DMS114 treated with DMSO at 0.1 percent for 48 hours (cell line): ENCODE data around the gene DHRS1.

Experiments used
- DNase-seq: peaks from one replicate; lab custom pipeline; 2025; ENCODE audit not compliant: unreplicated experiment; lab: John Stamatoyannopoulos, UW

The DHRS1 gene

DNA sequence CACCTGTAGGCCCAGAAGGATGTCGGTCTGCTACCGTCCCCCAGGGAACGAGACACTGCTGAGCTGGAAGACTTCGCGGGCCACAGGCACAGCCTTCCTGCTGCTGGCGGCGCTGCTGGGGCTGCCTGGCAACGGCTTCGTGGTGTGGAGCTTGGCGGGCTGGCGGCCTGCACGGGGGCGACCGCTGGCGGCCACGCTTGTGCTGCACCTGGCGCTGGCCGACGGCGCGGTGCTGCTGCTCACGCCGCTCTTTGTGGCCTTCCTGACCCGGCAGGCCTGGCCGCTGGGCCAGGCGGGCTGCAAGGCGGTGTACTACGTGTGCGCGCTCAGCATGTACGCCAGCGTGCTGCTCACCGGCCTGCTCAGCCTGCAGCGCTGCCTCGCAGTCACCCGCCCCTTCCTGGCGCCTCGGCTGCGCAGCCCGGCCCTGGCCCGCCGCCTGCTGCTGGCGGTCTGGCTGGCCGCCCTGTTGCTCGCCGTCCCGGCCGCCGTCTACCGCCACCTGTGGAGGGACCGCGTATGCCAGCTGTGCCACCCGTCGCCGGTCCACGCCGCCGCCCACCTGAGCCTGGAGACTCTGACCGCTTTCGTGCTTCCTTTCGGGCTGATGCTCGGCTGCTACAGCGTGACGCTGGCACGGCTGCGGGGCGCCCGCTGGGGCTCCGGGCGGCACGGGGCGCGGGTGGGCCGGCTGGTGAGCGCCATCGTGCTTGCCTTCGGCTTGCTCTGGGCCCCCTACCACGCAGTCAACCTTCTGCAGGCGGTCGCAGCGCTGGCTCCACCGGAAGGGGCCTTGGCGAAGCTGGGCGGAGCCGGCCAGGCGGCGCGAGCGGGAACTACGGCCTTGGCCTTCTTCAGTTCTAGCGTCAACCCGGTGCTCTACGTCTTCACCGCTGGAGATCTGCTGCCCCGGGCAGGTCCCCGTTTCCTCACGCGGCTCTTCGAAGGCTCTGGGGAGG lies 11.3 kb upstream of the DHRS1 start, which contains the start of gene LTB4R:
LTB4R (plus strand) TSS at position 857 of the 959 bp plus-strand sequence. CDS start 4,150 bp downstream, outside the sequence.
- DNase-seq: no peak

DNA sequence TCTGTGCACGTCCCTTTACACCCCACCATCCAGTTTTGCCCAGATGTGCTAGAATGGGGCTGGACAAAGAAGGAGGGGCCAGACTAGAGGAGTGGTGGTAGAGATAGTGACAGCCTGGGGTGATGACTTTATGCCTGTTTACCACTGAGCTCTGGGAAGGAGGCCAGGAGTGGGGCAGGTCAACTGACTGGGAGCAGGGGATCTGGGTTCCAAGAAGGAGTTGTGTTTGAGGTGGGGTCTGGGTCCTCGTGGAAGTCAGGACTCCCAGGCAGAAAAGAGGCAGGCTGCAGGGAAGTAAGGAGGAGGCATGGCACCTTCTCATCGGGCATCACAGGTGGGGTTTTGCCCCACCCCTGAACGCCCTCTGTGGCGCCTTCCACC lies 10.7 kb upstream of the DHRS1 start:
- DNase-seq: no peak

DNA sequence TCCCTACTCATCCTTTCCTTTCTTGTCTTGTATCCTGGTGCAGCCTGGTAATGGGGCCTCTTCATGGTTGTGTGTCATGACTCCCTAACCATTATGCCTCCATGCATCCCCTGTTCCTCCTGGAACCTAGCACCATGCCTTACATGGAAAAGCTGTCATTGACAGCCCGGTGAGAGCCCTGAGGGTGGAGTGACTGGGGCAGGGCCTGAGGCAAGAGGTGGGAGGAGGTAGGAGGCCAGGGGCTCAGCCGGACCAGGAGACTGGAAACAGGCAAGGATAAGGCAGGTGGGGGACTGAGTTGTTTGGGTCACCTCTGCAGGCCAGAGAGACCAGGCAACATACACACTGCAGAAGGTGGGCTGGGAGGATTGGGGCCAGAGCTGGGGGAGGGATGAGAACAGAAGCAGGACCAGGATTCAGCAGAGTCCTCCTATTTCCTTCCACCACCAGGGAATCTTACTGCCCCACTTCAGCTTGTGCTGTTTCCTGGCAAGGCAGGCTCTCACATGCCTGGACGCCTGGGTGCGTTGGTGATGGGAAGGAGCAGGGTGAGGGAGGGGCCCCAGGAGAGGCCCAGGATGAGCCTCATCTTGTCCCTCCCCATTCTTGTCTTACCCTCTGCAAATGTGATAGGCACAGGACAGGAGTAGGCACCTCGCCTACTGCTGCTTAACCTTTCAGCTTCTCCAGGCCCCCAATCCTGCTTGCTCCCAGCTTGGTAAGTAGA lies 10.1 kb upstream of the DHRS1 start, which contains the start of gene LTB4R2:
LTB4R2 (plus strand) TSS at position 603 of the 727 bp plus-strand sequence. CDS start 525 bp downstream, outside the sequence.
- no peak for DNase-seq

DNA sequence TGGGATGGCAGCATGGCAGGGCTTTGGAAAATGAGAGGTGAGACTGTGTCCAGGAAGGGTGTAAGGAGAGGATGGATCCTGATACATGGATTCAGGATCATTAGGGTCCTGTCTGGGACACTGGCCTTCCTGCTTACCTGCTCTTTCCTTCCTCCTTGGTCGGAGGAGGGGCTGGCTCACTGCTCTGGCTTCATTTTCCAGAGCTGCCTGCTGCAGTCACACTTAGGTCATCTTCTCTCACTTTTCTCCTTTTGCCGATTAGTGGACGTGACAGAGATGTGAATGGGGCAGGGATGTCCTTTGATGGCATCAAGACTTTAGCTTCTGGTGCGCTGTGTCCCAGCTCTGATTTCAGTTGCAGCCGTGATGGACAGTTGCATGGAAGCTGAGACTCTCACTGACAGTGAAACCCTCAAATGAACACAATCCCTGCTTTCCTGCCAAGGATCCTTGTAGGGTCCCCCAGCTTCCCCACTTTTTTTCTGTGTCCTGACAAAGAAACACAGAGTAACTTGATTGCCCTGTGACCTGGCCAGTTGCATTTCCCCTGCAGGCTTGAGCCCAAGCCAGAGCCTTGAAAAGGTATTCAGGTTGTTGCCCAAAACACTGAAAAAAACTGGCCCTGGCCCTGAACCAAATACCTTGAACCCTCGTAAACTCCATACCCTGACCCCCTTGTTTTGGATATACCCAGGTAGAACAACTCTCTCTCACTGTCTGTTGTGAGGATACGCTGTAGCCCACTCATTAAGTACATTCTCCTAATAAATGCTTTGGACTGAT lies 9.0 kb upstream of the DHRS1 start:
- no peak for DNase-seq

DNA sequence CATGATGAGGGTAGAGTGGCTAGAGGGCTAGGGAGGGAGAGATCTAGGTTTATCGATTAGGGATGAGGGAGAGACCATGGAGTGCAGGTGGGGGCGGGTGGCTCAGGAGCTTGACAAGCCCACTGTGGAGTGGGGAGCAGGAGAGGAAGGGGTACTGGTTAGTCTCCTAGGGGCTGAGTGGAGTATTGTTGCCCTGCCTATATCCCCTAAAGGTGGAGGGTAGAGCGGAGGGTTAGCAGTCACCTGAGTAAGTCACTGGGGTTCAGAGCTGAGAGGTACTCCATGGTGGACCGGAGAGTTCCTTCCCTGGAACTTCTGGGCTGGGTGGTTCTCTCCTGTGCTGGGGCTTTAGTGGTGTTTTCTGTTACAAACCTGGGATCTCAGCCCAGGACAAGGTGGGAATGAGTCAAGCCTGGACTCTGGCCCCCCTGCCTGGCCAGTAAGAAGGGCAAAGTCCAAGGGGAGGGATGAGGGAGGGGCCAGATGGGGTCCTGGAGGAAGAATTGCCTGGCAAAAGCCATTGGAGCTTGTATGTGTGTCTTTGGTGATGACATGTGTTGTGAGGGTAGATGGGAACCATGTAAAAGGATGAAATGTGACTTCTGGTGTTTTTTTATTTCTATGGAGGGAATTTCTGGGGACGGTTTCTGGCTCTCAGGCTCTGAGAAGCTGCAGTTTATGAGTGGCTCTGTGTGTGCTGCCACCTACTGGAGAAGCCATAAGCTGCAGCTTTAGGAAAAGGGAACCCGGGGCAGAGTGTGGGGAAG lies 8.2 kb upstream of the DHRS1 start, which contains the start of gene CIDEB:
CIDEB (minus strand) TSS at position 403 of the 767 bp plus-strand sequence; CDS start at position 284, 119 bp downstream.
- DNase-seq: peak; percentile 27

DNA sequence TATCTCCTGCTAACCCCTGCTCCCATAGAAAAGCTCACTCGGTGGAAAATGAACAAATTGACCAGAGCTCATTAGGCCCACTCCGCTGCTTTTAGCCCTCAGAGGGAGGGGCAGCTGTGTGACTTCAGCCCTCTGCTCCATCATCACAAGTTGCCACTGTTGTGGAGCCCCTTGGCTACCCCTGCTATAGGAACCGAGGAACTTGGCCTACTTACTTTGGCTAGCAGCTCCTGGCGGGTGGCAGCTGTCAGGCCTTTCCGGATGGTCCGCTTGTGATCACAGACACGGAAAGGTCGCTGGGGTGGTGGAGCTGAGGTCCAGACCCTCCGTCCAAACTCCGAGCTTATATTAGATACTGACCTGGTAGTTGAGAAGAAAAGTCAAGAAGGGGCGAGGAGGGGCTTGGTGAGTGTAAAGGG lies 7.6 kb upstream of the DHRS1 start:
- no peak for DNase-seq

DNA sequence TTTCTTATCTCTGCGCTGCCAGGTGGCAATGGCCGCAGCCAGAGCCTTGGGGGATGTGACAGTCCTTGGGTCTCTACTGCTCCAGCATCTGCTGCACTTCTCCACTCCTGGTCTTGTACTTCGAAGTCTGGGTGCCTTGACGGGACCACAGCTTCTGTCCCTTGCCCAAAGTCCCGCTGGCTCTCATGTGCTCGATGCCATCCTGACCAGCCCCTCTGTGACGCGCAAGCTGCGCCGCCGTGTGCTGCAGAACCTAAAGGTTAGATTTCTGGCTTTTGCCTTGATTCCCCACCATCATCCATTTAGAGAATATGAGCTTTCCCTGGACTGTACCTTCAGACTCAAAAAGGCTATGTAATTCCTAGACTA lies 4.4 kb upstream of the DHRS1 start:
- no peak for DNase-seq

DNA sequence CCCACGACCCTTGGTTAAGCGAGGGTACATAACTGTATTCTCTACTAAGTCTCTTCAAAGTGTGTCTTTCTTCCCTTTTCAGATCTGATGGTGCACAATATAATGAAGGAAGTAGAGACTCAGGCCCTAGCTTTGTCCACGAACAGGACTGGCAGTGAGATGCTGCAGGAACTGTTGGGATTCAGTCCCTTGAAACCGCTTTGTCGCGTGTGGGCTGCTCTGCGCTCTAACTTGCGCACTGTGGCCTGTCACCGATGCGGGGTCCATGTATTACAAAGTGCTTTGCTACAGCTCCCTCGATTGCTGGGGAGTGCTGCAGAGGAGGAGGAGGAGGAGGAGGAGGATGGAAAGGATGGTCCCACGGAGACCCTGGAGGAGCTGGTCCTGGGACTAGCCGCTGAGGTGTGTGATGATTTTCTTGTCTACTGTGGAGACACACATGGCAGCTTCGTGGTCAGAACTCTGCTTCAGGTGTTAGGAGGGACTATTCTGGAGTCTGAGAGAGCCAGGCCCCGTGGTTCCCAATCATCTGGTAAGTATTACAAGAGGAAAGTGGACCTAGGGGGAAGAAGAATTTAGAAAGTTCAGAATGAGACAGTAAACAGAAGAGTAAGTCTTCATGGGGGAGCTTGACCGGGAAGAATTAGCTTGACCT lies 873 bp upstream of the DHRS1 start:
- no peak for DNase-seq

DNA sequence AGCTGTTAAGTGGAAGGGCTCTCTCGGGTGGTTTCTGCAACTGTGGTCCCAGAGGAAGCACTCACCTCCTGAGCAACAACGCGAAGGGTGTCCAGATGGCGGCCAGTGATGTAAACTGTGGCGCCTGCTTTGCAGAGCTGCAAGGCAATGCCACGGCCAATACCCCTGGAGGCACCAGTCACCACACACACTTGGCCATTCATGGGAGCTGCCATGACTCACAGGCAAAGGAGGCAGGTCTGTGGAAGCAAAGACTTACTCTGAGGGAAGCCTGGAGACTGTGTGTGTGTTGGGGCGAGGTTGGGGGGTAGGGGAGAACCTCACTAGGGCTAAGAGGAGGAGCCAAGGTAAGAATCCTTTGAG lies 707 bp downstream of the DHRS1 start:
- no peak for DNase-seq

DNA sequence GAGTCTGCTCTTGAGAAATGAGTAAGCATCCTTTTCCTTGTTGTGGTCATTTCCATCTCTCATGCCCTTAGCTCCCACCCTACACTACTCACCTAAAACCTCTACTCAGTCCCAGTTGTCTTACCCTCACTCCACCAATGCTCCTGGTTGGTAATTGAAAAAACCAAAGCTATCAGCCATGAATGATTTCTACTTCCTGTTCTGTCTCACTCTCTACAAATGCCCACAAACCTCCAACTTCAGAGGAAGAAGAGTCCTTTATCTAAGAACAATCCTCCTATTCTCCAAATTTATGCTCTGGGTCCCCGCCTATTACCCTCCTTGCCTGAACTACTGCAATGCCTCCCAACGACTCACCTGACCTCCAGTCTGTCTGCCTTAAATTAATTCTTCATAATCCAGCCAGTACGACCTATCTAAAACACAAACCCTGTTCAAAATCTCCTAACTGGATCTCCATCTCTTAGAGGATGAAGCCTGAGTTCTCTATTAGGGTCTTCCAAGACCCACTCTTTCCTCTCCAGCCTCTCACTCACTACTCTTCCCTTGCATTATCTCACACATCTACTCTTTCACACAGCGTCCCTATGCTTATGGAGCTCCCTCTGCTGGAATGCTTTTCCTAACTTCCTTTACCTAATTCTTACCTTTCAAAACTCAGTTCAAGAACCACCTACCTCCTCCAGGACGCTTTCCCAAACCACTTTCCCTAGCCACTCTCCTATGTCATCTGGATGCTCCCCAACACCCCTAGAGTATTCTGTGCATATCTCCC lies 2.2 kb downstream of the DHRS1 start:
- DNase-seq: peak; percentile 49

DNA sequence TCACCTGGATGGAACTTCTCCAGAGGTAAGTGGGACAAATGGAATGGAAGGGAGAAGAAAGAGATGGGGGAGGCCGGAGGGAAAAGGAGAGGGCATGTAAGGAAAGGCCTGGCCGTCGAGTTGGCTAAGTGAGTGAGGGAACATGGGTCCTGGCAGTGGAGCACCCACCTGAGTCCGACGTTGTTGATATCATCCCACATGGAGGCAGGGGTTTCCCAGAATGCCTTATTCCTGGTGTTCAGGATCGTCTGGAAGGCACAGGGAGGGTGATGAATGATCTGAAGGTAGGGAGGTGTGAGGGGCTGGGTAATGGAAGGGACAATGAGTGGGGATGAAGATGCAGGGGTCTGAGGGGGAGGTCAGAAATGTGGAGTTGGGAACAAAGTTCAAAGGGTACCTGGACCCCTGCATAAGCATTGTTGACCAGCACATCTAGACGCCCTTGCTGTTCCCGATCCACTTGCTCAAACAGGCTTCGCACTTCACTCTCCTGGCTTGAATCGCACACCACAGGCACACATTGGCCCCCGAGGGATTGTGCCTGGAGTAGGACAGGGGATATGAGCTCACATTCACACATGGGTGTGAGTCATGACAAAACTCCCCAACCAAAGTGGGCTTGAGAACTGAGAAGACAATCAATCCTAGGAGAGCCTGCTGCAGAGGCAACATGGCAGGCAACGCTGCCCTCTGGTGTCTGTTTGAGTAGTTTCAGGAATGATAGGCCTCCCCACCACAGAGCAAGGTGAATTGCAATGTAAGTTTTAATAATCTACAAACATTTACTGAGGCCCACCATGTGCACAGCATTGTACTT lies 3.0 kb downstream of the DHRS1 start:
- DNase-seq: peak; percentile 44

DNA sequence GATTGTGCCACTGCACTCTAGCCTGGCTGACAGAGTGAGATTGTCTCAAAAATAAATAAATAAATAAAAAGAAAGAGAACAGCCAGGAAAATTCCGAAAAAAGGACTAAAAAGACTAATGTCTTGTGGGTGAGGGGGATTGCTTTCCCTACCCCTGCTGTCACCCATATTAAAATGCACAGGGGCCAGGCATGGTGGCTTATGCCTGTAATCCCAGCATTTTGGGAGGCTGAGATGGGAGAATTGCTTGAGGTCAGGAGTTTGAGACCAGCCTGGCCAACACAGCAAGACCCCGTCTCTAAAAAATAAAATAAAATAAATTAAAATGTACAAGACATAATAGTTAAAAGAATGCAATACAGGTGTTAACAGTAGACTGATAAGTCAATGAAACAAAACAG lies 6.1 kb downstream of the DHRS1 start:
- DNase-seq: no peak

DNA sequence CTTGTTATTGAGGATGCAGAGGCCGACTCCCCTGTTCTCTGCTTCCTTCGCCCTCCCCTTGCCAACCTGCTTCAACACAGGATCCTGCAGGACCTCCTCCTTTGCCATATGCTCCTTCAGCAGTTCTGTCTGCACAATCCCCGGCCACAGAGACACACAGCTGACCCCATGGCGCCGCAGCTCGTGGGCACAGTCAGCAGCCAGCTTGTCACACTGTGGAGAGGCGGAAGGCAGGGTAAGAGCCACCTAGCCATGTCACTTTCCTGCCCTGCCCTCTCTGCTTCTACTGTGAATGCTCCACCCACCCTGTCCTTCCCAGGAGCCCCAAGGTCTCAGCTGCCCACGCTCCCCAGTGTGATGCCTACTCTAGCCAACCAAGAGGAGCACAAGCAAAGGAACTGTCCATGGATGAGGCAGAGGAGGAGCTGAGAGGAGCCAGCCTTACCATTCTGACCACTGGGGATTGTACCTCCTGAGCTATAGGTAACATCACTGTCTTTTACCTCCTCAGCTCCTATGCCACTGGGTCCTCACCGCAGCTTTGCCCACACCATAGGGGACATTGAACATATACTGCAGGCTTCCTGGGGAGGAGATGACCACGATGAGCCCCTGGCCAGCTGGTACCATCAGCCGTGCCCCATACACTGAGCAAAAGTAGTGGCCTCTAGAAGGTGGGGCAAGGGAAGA lies 7.3 kb downstream of the DHRS1 start:
- DNase-seq: no peak

DNA sequence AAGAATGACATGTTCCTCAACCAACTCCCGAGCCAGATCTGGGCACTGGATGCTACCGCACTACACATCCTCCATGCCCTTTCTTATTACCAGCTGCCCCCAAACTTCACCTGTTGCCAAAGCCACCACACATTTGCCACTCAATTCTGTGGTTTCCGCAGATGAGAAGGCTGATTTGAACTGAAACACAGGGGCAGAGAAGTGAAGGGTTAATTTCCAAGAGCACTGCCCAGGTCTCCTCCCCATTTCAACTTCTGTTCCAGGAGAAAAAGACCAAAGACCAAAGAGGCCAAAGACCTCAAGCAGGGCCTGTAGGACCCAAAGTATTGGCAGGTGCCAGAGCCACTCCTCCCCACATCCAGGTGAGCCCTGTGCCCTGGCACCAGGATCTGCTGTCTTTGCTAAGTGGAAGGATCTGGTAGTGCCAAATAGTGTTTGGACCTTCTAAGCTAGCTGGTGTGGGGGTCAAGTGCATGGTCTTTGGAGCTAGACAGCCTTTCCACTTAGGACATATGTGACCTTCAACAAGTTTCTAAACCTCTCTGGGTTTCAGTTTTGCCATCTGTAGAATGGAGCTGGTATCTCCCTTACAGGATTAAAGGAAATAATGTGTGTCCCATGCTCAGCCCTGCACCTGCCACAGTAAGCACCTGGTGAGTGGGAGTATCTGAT lies 8.0 kb downstream of the DHRS1 start:
- no peak for DNase-seq

DNA sequence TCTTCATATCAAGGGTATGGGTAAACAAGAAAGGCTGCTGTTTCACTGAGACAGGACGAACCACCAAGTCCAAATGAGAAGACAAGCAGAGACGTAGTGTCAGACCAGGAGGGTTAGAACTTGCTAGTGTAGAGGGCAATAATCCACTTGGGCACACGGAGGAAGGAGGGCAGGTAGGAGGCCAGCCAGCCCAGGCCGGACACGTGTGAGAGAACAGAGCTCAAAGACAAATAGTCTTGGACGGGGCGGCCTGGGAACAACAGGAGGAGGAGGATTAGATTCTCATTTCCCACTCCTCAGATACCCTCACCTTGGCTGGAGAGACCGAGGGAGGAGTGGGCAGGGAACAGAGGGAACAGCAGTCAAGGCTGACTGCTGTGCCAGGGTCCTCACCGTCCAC lies 8.8 kb downstream of the DHRS1 start:
- no peak for DNase-seq

DNA sequence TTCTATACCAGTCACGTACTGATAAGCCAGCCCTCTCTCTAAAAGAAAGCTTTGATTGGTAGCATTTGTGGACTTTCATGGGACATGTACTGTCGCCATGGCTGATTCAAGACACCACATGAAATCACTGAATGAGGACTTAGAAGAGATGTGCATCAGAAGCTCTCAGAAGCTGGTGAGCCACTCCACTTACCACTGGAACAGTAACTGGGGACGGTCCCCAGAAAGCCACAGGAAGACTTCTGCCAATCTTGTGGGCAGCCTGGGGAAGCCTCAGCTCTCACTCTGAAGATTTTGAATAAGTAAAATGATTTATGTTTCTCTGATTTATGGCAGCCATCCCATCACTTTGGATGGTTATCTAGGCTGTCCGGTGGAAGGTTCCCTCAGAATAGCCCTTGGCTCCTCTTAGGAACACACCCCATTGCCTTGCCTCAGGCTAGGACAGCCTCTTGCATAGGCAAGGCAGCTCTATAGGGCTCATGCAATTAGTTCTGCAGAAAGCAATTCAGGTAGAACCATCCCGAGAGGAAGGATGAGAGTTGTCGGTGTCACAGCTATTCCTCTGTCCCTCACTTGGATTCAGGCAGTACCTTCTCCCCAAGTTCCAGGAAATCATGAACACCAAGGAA lies 9.8 kb downstream of the DHRS1 start:
- DNase-seq: no peak

DNA sequence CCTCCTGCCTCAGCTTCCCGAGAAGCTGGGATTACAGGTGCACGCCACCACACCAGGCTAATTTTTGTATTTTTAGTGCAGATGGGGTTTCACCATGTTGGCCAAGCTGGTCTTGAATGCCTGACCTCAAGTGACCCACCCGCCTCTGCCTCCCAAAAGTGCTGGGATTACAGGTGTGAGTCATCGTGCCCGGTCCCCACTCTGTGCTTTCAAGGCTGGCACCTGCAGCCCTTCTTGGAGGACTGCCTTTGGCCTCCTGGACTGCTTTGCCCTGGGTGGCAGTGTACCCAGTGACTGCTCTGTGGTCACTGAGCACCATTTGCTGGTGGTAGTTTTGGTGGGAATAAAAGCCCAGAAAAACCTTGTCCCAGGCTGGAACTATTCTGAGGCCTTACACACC lies 12.6 kb downstream of the DHRS1 start:
- no peak for DNase-seq
